Epithelial cell of umbilical artery (primary cell): ENCODE data around the gene ZNF728. TPM values are rescaled to one million over a fixed set of nuclear protein-coding genes. Genes with fewer than 3 reads are reported as not detected.

Source experiments
- total RNA-seq: library from RNA; depleted of rRNA; stranded (reverse); fragments of >200 nt; gene quantifications from 2 replicates; pipeline ENCODE4 v1.2.3, GENCODE V29; 2014

Gene ZNF728
- not detected in 2 replicates for total RNA-seq

DNA sequence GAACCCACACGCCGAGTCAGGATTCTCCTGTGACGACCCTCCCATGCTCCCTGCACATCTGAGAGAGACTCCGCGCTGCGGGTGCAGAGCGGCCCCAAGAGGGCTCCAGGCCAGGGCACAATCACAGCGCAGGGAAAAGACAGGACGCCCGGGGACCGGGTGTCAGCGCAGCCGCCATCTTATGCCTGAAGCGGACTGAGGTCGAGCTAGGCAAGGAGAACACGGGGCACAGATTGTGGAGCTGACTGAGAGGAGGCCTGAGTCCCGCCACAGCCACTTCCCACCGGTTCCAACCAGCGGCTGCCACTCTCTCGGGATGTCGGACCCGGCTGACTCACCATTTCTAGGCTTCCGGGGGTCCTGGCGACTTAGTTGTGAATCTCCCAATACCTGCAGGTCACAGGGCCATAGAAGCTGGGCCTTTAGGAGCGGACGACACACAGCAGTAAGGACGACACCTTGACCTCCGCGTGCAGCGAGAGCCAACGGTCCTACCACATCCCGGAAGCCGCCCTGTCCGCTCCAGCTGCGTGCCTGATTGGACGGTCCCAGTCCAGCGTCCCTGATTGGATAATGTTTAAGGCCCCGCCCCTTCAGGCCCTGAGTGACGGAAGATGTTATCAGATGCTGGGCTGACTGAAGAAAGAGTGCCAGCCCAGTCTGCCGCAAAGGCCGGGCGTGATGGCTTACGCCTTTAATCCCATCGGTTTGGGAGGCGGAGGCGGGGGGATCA is at the start of gene ZNF728:
ZNF728 (minus strand) TSS at position 487 of the 733 bp plus-strand sequence; CDS start at position 341, 146 bp downstream.

Other genes with a start within 250 kb of the ZNF728 start
- not detected in 2 replicates for gene ZNF99, start 219.0 kb downstream of the ZNF728 start, total RNA-seq
- gene ZNF723, start 170.9 kb downstream of the ZNF728 start, total RNA-seq = not detected in 2 replicates
- gene ZNF730, start 113.8 kb upstream of the ZNF728 start, total RNA-seq = 1.6 and 2.4 TPM in 2 replicates
- 6.8 and 10.2 TPM in 2 replicates for gene ZNF724, start 247.2 kb upstream of the ZNF728 start, total RNA-seq